ENCODE results near the gene ZNF497.

GRCh38 chr19:58407658-58408151 is 45.2 kb upstream of the ZNF497 start:
- TF ChIP-seq SNAI2 (CRISPR knock-in tag; IDR thresholded peaks at IDR 0.05): no peak
- TF ChIP-seq ZFP30 (CRISPR knock-in tag; IDR thresholded peaks at IDR 0.05): no peak

Data from SK-N-SH treated with all-trans-retinoic acid at 6 μM for 48 hours (cell line).